K562 (cell line): Measurements from ENCODE around the gene SMIM29. TPM values are rescaled to one million over a fixed set of nuclear protein-coding genes. Genes with fewer than 3 reads are reported as not detected.

ENCODE experiments used
- ETS2 ChIP-seq: IDR thresholded peaks from 2 replicates; pipeline ENCODE4 v1.6.1; 2016; ENCODE audit warnings: borderline replicate concordance, missing genetic modification characterization, mild to moderate bottlenecking, moderate library complexity, missing compliant biosample characterization; ENCODE audit not compliant: poor library complexity, severe bottlenecking
- JUND ChIP-seq, 2 experiments: IDR thresholded peaks; 2 replicates in 1 of 2; 3 replicates in 1 of 2; pipeline ENCODE4 v1.6.1; 2011; ENCODE audit warnings: borderline replicate concordance in 2 of 2, low read depth in 2 of 2, low read length in 2 of 2, improper control_type of control experiment in 1 of 2, missing biosample characterization in 1 of 2, missing genetic modification characterization in 1 of 2, missing genetic modification reagents in 1 of 2
- MBD2 ChIP-seq: sonication (generic); IDR thresholded peaks from 2 replicates; pipeline ENCODE4 v1.6.1; 2016; ENCODE audit warnings: low read depth, borderline replicate concordance
- NCOR1 ChIP-seq: fragments of 450-650 bp; IDR thresholded peaks from 2 replicates; pipeline ENCODE4 v1.6.1; 2016; ENCODE audit warnings: mild to moderate bottlenecking, moderate library complexity
- POLR2A ChIP-seq: fragments of 450-650 bp; conservative IDR thresholded peaks from 2 replicates; pipeline ENCODE4 v1.6.1; 2016
- PTRF ChIP-seq: fragments of 450-650 bp; IDR thresholded peaks from 2 replicates; pipeline ENCODE4 v1.6.1; 2016; ENCODE audit warnings: mild to moderate bottlenecking, missing genetic modification characterization, missing compliant biosample characterization
- RFX7 ChIP-seq: fragments of 250-450 bp; sonication (Bioruptor Pico); IDR thresholded peaks from 2 replicates; pipeline ENCODE4 v1.5.1; 2021; ENCODE audit warnings: mild to moderate bottlenecking
- SMARCA5 ChIP-seq: fragments of 450-650 bp; IDR thresholded peaks from 2 replicates; pipeline ENCODE4 v1.6.1; 2016
- polyA plus RNA-seq, 8 experiments: library from polyadenylated mRNA; depleted of rRNA in 4 of 8; stranded (reverse) in 5 of 8; unstranded in 3 of 8; fragments of >200 nt; fragmentation: Nextera tagmentation in 2 of 8; fragmentation: Illumina TruSeq in 1 of 8; extraction: Ambion mirVana in 2 of 8; extraction: Trizol in 1 of 8; gene quantifications; 2 replicates each; pipeline versions ENCODE4 v1.2.1 to v1.2.3, GENCODE V29; 2011 to 2014; ENCODE audit warnings: inconsistent platforms in 1 of 8, missing spikeins in 1 of 8
- total RNA-seq, 7 experiments: library from RNA; depleted of rRNA in 6 of 7; stranded (reverse); fragments of >200 nt in 6 of 7; fragmentation: Illumina TruSeq in 2 of 7; extraction: Trizol in 2 of 7; gene quantifications; 2 replicates each; pipeline versions ENCODE4 v1.2.1 to v1.2.3, GENCODE V29; 2011 to 2021; ENCODE audit warnings: low replicate concordance in 1 of 7
- TF ChIP-seq, protein P1 (sequence below): fragments of 450-650 bp; IDR thresholded peaks from 2 replicates; pipeline ENCODE4 v1.6.1; 2017; ENCODE audit warnings: antibody characterized with exemption, mild to moderate bottlenecking
- TF ChIP-seq, protein P2 (sequence below), 2 experiments: fragments of 450-650 bp in 1 of 2; sonication (generic) in 1 of 2; formaldehyde crosslinking in 1 of 2; IDR thresholded peaks in 1 of 2; conservative IDR thresholded peaks in 1 of 2; 2 replicates each; pipeline versions ENCODE4 v1.6.1 to v1.8.1; 2016 to 2023; ENCODE audit warnings: mild to moderate bottlenecking in 2 of 2, moderate library complexity in 2 of 2, inconsistent platforms in 1 of 2, missing genetic modification reagents in 1 of 2
- TF ChIP-seq, protein P3 (sequence below): fragments of 250-450 bp; sonication (Bioruptor Pico); IDR thresholded peaks from 2 replicates; pipeline ENCODE4 v1.8.0; 2022; ENCODE audit warnings: inconsistent platforms, mild to moderate bottlenecking, moderate library complexity, borderline replicate concordance
- TF ChIP-seq, protein P4 (sequence below): IDR thresholded peaks from 2 replicates; pipeline ENCODE4 v1.6.1; 2014; ENCODE audit warnings: antibody characterized with exemption
- TF ChIP-seq, protein P5 (sequence below): fragments of 450-650 bp; IDR thresholded peaks from 2 replicates; pipeline ENCODE4 v1.7.0; 2016; ENCODE audit warnings: borderline replicate concordance
- TF ChIP-seq, protein P6 (sequence below): fragments of 450-650 bp; conservative IDR thresholded peaks from 2 replicates; pipeline ENCODE4 v1.6.1; 2016; ENCODE audit warnings: missing genetic modification characterization, low read depth, mild to moderate bottlenecking, missing compliant biosample characterization, moderate library complexity

SMIM29 gene
- total and polyA plus RNA-seq, 9 of the 15 experiments (the other 6 are each of a cell fraction or from before 2014, with no cell fraction given) = 6.5 to 36.7 (median 20.9) TPM

DNA sequence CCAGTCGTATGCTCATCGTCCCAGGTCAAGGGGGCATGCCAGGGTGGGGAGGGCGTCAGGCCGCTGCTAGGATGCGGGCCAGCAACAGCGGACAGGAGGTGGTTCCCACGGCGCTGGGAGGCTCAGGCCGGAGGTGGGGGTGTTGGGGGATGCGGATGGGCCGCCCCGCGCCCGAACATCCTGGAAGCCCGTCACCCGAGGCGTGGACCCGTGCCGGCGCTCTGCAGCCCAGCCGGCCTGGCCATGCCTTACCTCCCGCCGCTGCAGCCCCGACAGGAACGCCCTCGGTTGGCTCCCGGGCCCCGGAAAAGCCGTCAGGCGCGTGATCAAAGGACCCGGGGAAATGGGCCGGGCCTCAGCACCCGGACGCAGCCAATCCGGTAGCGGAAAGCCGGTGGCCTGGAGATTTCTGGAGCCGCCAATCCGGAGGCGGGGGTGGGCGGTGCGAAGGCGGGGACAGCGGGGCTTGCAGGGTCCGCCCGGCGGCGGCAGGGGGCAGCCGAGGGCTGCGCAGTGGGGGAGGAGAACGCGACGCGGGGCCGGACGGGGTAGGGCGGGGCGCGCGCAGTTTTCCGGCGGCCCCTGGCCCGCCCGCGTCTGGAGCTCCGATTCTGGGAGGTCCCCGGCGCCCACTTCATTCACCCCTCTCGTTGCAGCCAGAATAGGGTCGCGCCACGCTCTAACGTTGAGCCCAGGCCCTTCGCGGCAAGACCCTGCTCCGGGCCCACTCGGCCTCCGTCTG is at the start of gene SMIM29 (continued):
- TF ChIP-seq RFX7 (CRISPR knock-in tag) (no peak), POLR2A (peak; percentile 85), ETS2 (tag) (no peak), MBD2 (no peak), PTRF (tag) (no peak), SMARCA5 (peak; percentile 83), JUND (IDR thresholded peaks at IDR 0.05; ENCODE audit: borderline replicate concordance, low read depth, low read length) (no peak; the same call in 1 of the 2 replicates), JUND (tag; IDR thresholded peaks at IDR 0.05; ENCODE audit: borderline replicate concordance, low read depth, low read length) (peak; percentile 12; the same call in 1 of the 3 replicates), NCOR1 (peak; percentile 30; the same call in 1 of the 2 replicates)
- TF ChIP-seq, protein P1, sequence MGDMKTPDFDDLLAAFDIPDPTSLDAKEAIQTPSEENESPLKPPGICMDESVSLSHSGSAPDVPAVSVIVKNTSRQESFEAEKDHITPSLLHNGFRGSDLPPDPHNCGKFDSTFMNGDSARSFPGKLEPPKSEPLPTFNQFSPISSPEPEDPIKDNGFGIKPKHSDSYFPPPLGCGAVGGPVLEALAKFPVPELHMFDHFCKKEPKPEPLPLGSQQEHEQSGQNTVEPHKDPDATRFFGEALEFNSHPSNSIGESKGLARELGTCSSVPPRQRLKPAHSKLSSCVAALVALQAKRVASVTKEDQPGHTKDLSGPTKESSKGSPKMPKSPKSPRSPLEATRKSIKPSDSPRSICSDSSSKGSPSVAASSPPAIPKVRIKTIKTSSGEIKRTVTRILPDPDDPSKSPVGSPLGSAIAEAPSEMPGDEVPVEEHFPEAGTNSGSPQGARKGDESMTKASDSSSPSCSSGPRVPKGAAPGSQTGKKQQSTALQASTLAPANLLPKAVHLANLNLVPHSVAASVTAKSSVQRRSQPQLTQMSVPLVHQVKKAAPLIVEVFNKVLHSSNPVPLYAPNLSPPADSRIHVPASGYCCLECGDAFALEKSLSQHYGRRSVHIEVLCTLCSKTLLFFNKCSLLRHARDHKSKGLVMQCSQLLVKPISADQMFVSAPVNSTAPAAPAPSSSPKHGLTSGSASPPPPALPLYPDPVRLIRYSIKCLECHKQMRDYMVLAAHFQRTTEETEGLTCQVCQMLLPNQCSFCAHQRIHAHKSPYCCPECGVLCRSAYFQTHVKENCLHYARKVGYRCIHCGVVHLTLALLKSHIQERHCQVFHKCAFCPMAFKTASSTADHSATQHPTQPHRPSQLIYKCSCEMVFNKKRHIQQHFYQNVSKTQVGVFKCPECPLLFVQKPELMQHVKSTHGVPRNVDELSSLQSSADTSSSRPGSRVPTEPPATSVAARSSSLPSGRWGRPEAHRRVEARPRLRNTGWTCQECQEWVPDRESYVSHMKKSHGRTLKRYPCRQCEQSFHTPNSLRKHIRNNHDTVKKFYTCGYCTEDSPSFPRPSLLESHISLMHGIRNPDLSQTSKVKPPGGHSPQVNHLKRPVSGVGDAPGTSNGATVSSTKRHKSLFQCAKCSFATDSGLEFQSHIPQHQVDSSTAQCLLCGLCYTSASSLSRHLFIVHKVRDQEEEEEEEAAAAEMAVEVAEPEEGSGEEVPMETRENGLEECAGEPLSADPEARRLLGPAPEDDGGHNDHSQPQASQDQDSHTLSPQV = peak; percentile 84
- TF ChIP-seq, protein P2, sequence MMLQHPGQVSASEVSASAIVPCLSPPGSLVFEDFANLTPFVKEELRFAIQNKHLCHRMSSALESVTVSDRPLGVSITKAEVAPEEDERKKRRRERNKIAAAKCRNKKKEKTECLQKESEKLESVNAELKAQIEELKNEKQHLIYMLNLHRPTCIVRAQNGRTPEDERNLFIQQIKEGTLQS (IDR thresholded peaks at IDR 0.05) = no peak
- TF ChIP-seq, protein P2 (CRISPR knock-in tag; conservative IDR thresholded peaks at IDR 0.05) = no peak
- TF ChIP-seq, protein P3, sequence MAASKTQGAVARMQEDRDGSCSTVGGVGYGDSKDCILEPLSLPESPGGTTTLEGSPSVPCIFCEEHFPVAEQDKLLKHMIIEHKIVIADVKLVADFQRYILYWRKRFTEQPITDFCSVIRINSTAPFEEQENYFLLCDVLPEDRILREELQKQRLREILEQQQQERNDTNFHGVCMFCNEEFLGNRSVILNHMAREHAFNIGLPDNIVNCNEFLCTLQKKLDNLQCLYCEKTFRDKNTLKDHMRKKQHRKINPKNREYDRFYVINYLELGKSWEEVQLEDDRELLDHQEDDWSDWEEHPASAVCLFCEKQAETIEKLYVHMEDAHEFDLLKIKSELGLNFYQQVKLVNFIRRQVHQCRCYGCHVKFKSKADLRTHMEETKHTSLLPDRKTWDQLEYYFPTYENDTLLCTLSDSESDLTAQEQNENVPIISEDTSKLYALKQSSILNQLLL (CRISPR knock-in tag) = no peak
- TF ChIP-seq, protein P4, sequence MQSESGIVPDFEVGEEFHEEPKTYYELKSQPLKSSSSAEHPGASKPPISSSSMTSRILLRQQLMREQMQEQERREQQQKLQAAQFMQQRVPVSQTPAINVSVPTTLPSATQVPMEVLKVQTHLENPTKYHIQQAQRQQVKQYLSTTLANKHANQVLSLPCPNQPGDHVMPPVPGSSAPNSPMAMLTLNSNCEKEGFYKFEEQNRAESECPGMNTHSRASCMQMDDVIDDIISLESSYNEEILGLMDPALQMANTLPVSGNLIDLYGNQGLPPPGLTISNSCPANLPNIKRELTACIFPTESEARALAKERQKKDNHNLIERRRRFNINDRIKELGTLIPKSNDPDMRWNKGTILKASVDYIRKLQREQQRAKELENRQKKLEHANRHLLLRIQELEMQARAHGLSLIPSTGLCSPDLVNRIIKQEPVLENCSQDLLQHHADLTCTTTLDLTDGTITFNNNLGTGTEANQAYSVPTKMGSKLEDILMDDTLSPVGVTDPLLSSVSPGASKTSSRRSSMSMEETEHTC = peak; percentile 92
- TF ChIP-seq, protein P5, sequence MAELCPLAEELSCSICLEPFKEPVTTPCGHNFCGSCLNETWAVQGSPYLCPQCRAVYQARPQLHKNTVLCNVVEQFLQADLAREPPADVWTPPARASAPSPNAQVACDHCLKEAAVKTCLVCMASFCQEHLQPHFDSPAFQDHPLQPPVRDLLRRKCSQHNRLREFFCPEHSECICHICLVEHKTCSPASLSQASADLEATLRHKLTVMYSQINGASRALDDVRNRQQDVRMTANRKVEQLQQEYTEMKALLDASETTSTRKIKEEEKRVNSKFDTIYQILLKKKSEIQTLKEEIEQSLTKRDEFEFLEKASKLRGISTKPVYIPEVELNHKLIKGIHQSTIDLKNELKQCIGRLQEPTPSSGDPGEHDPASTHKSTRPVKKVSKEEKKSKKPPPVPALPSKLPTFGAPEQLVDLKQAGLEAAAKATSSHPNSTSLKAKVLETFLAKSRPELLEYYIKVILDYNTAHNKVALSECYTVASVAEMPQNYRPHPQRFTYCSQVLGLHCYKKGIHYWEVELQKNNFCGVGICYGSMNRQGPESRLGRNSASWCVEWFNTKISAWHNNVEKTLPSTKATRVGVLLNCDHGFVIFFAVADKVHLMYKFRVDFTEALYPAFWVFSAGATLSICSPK = no peak; the same call in 1 of the 2 replicates
- TF ChIP-seq, protein P6, sequence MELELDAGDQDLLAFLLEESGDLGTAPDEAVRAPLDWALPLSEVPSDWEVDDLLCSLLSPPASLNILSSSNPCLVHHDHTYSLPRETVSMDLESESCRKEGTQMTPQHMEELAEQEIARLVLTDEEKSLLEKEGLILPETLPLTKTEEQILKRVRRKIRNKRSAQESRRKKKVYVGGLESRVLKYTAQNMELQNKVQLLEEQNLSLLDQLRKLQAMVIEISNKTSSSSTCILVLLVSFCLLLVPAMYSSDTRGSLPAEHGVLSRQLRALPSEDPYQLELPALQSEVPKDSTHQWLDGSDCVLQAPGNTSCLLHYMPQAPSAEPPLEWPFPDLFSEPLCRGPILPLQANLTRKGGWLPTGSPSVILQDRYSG (tag) = no peak
